Activated naive CD8-positive, alpha-beta T cell treated with anti-CD3 and anti-CD28 coated beads, Interleukin-2, amount 50 U/mL, for 16 hours (primary cell): ENCODE data around the gene SP5.
"Not testable (repeated sequence)": the region's sequence is repeated elsewhere in the genome, so short reads cannot be mapped to it uniquely, and the experiment has no call there.

Experiments used
- DNase-seq: peaks from one replicate; pipeline ENCODE4 v3.0.0-alpha.2; 2020; ENCODE audit warnings: low read depth, low spot score

Gene SP5

GRCh38 chr2:170715062-170715931 lies at the start of gene SP5:
SP5 (plus strand) TSS chr2:170715337; CDS start chr2:170715513, 176 bp downstream.
- DNase-seq, result no peak

GRCh38 chr2:170665743-170666142 lies 49.4 kb upstream of the SP5 start:
- DNase-seq, result no peak

GRCh38 chr2:170669909-170670308 lies 45.2 kb upstream of the SP5 start:
- no peak for DNase-seq

- DNase-seq, result no peak
These were observed 44.5 kb upstream of the SP5 start for GRCh38 chr2:170670651-170671050.

- DNase-seq, result no peak
These were observed 44.1 kb upstream of the SP5 start for GRCh38 chr2:170671079-170671478.

- DNase-seq, result not testable (repeated sequence)
These were observed 40.9 kb upstream of the SP5 start for GRCh38 chr2:170674282-170674681.

GRCh38 chr2:170675701-170676100 lies 39.4 kb upstream of the SP5 start:
- no peak for DNase-seq

- no peak for DNase-seq
These were observed 35.5 kb upstream of the SP5 start for GRCh38 chr2:170679607-170680079.

- DNase-seq, result no peak
These were observed 34.8 kb upstream of the SP5 start for GRCh38 chr2:170680172-170680941.

- DNase-seq, result no peak
These were observed 33.8 kb upstream of the SP5 start for GRCh38 chr2:170681311-170681710.

- no peak for DNase-seq
These were observed 29.5 kb upstream of the SP5 start for GRCh38 chr2:170685591-170685990.

- DNase-seq, result no peak
These were observed 25.7 kb upstream of the SP5 start for GRCh38 chr2:170689481-170689880.

- DNase-seq, result no peak
These were observed 24.5 kb upstream of the SP5 start for GRCh38 chr2:170690640-170691039.

- DNase-seq, result no peak
These were observed 20.8 kb upstream of the SP5 start for GRCh38 chr2:170694316-170694715.

- DNase-seq, result no peak
These were observed 19.4 kb upstream of the SP5 start for GRCh38 chr2:170695521-170696410.

- no peak for DNase-seq
These were observed 18.2 kb upstream of the SP5 start for GRCh38 chr2:170696948-170697347.

GRCh38 chr2:170701011-170701410 lies 14.1 kb upstream of the SP5 start:
- no peak for DNase-seq

- DNase-seq, result no peak
These were observed 11.2 kb upstream of the SP5 start for GRCh38 chr2:170703776-170704476.

- no peak for DNase-seq
These were observed 7.0 kb upstream of the SP5 start for GRCh38 chr2:170707821-170708795.

- no peak for DNase-seq
These were observed 4.5 kb upstream of the SP5 start for GRCh38 chr2:170710609-170710979.
